ENCODE results near the gene SAAL1.

The SAAL1 gene

DNA sequence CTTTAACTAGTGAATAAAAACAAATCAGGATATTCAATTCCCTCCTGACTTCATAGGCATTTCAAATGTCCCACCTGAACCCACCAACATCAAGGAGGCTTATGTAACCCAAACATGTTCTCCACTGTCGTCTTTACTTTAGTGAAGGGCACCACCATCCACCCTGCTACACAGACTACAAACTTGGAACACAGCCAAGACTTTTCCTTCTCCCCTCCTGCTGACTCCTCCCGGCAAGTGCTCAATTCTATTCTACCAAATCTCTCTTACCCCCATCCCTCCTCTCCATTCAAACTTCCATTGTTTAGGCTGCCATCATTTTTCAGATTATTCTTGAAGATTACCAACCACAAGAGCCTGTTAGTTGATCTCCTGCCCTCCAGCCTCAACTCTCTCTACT, 24.3 kb downstream of the SAAL1 start:
- DNase-seq = no peak

DNA sequence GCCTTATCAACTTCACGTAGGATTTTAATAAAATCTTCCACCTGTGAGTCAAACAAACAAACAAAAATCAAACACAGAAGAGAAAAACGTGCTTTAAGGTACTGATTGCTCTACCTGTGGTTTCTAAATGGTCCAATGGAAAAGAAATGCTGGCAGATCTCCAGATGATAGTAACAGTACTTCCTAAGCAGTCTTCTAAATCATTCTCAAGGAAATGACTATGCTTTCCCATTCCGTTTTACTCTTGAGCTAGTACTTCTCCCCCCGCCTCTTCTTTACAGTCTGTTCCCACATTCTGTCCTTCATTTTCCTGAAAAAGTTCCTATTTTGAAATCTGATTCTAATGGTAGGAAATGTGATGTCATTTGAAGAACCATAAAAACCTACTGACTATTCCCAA, 25.4 kb downstream of the SAAL1 start:
- no peak for DNase-seq

DNA sequence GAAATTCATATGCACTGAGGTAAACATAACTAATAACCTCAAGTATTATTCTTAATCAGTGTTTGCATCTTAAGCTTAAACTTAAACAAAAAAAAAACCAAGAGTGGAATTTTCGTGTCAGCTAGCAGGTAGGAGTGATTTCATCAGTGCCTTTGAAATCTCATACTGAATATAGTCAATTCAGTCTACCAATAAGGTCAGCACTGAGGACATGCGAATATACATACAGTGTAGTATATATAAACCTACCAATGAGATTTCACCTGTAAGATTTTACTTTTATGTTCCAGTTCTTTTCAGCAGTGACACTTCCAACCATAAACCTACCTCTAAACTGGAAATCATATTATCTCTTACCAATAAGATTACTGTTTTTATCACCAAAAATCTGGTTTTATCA, 27.0 kb downstream of the SAAL1 start:
- no peak for DNase-seq

DNA sequence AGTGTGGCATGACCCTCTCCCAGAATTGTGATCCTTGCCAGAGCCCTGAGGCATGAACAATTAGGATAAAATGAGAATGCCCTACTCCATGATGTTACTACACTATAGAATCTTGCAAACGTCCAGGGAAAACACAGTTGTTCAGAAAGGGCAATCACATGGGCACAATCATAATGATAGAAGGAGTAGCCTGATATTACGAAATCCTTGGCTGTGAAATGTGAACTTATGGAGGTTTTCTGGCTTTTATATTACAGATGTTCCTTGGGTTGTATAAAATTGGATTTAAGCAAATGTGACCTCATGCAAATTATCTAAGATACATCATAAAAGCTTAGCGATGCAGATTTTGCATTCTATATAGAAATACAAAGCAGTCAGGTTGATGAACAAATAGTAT, 30.4 kb downstream of the SAAL1 start:
- no peak for DNase-seq

DNA sequence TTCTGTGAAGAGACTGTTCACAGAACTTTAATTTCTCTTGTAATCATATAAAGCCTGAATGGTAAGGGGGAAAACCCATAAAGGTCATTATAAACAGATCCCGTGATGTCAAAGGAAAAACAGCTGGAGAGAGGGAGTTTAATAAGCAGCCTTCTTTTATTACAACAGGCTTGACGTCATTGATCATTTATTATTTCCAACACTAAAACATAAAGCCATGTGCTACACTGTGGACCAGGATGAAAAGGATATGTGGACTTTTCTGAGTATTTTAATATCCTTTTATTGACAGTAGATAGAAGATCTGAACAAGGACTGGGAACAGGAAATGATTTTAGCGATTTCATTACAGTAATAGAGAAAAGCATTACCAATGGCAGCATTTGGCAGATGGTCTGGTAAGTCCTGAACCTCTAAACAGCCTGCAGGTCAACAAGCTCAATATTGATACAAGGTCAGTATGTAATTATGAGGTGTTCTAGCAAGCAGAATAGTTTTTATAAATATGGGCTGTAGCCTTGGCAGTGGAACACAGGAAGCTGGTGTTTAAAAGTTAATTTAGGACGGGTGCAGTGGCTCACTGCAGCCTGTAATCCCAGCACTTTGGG, 34.7 kb downstream of the SAAL1 start:
- no peak for DNase-seq

DNA sequence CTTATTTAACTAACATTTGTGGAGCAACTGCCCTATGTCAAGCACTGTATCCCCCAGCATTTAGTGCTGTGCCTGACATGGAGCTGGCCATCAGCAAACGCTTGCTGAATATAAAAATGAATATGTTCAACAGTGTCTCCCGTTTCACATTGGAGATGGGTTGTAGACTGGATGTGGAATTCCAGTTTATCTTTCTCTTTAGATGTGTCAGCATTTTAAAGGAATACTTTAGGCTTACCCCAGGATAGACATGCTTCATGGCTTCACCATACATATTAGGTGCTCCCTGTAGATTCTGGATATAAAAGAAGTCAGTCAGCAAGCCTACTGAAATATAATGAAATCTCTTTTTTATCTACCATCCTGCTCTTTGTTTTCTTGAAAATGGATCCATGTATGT, 38.5 kb downstream of the SAAL1 start:
- DNase-seq = no peak

DNA sequence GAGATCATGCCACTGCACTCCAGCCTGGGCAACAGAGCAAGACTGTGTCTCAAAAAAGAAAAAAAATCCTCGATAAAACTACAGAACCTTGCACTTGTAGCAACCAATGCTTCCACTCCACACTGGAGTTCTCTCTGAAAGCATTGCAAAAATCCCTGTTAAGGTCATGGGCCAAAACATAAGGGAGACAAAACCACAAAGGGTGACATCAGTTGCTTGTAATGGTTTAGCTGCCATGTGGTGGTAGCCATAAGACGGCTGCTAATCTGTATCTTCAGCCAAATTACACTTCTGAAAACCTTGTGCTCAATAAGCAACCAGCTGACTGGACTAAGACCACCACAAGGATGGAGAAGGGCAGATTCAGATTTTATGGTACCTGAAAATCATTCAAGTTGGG, 39.3 kb downstream of the SAAL1 start:
- no peak for DNase-seq

DNA sequence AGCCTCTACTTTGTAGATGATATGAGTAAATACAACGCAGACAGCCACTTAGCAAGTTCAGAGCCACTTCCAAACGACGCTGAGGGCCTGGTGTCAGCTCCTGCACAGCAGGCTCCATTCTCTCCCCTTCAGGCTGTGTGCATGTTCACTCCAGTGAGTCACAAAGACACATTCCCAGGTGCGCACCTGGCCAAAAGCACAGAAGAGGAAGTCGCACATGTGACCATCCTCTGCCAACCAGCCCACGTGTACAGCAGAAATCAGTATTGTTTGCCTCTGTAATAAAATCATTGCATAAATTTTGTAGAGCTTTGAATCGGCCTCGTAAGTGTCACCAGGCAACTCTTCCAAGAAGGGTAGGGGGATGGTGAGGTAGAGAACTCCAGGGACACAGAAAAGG, 40.3 kb downstream of the SAAL1 start:
- DNase-seq = no peak

DNA sequence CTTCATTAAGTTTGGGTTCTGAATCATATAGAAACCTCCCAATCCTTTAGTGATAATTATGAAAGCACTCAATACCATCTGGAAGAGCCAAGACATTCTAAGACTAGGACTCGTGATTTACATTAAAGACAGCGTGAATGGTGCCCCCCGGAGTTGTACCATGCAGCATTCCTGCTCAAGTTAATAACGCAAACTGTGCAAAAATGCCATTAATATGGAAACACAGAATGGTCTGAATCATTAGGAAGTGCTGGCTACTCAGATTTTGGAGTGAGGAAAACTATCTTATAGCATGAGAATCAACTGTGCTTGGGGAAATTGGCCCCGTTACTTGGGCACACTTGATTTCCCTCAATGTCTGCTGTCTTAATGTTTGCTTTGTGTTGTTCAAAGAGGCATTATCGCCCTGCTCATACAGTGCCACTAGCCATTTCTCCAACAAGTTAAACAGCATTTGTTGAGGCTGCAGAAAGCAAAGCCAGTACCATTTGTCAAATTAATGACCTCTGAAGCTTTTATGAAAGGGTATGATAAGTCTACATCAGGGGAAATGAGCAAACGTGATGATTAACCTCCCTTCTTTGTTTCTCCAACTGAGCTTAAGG, 41.3 kb downstream of the SAAL1 start:
- DNase-seq = no peak

DNA sequence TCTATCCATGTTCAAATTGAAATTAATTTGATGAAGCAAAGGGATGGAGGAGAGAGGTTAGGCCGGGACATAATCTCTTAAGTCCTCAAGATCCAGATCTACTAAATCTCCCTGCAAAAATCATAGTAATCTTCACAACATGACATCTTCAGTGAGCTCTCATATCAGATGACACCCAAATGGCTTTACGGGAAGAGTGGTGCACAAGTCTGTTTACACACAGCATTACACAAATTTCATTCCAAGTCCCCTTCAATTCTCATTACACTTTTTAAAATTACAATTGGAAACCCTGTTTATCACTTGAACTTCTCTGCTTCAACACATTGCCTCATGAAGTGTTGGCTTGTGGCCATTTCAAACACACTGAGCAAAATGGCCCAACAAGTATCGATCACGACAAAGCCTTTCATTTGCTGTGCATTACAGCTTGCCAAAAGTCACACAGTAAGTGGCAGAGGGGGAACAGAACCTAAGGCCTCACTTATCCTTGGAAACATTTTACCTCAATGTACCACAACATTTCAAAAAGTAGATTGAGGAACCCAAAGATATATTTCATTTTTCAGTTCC, 41.9 kb downstream of the SAAL1 start:
- DNase-seq = no peak

DNA sequence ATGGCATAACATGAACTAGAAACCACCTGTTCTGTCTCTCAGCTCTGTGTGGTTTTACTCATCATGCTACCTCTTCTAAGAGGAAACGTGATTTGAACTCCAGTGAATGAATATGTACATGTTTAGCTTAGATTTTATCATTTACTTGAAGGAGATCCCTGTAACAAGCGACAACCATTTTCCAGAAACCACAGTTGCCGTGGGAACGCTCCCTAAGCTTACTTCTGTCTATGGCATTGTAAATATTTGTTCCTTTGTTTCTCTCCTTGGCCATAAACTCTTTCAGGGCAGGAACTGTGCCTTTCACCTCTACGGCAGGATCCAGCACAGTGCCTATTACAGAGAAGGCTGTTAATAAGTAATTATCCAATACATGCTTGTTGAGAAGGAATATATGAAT, 42.8 kb downstream of the SAAL1 start:
- no peak for DNase-seq

DNA sequence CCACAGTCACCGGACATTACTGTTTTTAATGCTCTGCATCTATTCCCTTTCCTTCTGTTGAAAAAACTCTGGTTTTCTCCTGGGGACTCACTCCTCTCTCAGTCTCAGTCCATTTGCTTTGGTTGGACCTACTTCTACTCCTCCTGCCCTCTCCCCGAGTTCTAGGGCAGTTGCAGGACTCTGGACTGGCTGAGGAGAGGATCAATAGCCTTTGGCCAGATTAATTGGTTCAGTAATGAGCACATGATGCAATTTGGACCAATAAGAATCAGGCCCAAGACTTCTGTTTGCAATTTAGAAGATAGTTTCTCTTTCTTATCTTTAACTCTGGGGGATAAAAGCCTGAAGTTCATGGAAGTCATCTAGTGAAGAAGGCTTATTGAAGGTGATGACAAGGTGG, 44.5 kb downstream of the SAAL1 start:
- no peak for DNase-seq

DNA sequence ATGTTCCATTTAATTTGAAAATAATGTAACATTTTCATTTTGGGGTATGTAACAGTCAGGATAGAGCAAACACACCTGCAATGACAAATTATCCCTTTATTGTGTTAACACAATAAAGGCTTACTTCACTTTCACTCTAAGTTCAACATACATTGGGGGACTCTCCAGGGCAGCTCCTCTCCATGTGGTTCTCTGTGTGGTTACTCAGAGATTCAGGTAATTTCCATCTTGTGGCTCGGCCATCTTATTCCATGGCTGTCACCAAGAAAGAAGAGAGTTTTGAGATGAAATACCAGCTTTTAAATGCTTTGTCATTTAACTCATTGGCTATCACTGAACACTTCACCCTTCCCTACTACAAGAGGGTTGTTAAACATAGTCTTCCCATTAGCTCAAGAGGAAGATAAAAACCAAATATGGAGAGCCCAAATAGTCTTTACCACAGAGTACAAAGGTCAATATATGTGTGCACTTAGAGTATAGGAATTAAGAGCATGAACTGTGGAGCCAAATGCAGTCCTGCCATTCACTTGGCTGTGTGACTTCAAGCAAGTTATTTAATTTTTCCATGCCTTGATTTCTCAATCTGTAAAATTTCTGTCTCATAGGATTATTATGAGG, 49.2 kb downstream of the SAAL1 start:
- no peak for DNase-seq

DNA sequence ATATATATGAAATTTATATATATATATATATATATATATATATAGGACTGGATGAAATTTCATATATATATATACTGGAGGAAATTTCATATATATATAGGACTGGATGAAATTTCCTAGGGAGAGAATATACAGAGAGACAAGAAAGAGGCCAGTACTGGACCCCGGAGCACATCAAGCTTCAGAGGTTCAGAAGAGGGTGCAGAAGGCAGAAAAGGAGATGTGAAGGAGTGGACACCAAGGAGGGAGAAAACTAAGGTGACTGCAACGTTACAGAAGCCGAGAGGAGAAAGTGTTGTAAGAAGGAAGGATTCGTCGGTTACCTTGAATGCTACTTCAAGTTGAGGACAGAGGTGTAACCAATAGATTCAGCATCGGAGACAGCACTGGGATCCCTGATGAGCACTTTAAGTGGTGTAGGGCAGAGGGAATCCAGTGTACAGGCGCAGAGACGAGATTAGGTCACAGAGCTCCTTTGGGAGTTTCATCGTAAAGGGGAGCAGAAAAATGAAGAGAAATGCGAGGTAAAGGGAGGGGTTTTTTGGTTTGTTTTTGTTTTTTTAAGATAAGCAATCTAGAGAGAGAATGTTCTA, 51.3 kb downstream of the SAAL1 start:
- DNase-seq = no peak

DNA sequence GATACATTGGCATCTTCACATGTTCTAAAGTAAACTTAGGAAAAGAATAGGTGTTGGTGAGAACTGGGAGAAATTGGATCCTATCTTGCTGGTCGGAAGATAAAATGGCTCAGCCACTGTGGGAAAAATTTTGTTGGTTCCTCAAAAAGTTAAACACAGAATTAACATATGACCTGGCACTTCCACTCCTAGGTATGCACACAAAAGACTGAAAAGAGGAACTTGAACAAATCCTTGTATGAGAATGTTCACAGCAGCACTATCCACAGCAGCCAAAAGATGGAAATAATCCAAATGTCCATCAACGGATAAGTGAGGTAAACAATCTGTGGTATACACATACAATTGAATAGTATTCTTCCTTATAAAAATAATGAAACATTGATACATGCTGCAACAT, 55.0 kb downstream of the SAAL1 start:
- no peak for DNase-seq

DNA sequence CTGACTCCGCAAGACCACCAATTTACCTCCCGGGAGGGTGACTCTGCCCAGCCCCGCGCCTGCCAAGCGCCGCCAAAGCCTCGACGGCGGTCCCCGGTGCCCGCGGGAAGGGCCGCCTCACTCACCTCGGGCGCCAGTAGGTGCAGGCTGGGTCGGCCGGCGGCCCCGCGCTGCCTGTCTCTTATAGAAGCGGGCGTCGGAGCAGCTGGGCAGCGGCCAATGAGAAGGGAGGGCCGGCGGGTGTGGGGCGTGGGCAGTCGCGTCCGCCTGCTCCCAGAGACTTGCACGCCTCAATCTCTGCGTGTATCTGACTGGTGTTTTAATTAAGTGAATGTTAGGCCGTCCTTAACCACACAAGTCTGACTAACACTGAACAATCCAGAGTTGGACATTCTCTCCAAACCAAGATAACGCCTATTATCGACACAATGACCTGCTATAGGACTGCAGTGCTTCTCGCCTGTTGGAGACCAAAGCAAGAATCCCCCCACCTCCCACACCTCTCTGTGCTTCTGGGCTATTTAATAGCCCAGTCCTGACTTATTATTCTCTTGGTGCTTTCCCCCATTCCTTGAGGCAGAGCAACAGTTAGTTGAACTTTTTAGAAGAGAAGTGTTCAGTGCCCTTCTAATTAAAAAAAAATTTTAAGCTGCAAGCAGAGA, 59.6 kb downstream of the SAAL1 start, which contains the start of gene TPH1:
Gene TPH1 (minus strand): TSS at position 154 of the 662 bp plus-strand sequence. CDS start 5,507 bp downstream, outside the sequence.
- DNase-seq = peak in 1 of 2 donors; percentile 0

DNA sequence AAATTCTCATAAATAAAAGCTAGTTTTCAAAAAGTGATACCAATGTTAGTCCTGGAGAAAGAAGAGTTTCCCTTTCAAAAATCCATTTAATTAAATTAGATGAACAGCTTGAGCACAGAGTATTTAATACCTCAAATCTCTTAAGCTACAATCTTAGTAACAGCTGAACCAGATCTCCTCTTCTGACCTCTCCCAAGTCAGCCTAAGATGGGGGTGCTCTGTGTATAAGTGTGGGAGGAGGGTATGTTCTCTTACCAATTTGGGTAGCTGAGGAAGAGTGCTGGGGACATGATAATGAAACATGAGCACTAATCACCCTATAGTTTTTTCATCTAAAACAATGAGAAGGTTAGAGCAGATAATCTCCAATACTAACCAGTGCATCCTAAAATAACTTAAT, 69.4 kb downstream of the SAAL1 start:
- no peak for DNase-seq

All from activated CD4-positive, alpha-beta T cell treated with anti-CD3 and anti-CD28 coated beads for 4 hours (primary cell).